ENCODE measurements around the gene CRHR2.

- TF ChIP-seq, protein P1, sequence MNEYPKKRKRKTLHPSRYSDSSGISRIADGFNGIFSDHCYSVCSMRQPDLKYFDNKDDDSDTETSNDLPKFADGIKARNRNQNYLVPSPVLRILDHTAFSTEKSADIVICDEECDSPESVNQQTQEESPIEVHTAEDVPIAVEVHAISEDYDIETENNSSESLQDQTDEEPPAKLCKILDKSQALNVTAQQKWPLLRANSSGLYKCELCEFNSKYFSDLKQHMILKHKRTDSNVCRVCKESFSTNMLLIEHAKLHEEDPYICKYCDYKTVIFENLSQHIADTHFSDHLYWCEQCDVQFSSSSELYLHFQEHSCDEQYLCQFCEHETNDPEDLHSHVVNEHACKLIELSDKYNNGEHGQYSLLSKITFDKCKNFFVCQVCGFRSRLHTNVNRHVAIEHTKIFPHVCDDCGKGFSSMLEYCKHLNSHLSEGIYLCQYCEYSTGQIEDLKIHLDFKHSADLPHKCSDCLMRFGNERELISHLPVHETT (tag by site-specific recombination; IDR thresholded peaks at IDR 0.05) = no peak
- TF ChIP-seq ZBTB26 (tag by site-specific recombination; optimal IDR thresholded peaks at IDR 0.05) = no peak
- TF ChIP-seq, protein P2, sequence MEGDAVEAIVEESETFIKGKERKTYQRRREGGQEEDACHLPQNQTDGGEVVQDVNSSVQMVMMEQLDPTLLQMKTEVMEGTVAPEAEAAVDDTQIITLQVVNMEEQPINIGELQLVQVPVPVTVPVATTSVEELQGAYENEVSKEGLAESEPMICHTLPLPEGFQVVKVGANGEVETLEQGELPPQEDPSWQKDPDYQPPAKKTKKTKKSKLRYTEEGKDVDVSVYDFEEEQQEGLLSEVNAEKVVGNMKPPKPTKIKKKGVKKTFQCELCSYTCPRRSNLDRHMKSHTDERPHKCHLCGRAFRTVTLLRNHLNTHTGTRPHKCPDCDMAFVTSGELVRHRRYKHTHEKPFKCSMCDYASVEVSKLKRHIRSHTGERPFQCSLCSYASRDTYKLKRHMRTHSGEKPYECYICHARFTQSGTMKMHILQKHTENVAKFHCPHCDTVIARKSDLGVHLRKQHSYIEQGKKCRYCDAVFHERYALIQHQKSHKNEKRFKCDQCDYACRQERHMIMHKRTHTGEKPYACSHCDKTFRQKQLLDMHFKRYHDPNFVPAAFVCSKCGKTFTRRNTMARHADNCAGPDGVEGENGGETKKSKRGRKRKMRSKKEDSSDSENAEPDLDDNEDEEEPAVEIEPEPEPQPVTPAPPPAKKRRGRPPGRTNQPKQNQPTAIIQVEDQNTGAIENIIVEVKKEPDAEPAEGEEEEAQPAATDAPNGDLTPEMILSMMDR (tag by site-specific recombination; IDR thresholded peaks at IDR 0.05) = no peak
- TF ChIP-seq ZBTB17 (tag by site-specific recombination; IDR thresholded peaks at IDR 0.05) = no peak
- no peak for TF ChIP-seq ZNF530 (tag by site-specific recombination; IDR thresholded peaks at IDR 0.05; ENCODE audit: low read depth)
- no peak for TF ChIP-seq ZNF529 (tag by site-specific recombination; IDR thresholded peaks at IDR 0.05; ENCODE audit: insufficient replicate concordance)
- no peak for TF ChIP-seq SP2 (tag by site-specific recombination; IDR thresholded peaks at IDR 0.05)
- no peak for TF ChIP-seq ZBTB21 (tag by site-specific recombination; IDR thresholded peaks at IDR 0.05)
- TF ChIP-seq ZNF23 (tag by site-specific recombination; IDR thresholded peaks at IDR 0.05; ENCODE audit: borderline replicate concordance) = no peak
Observed at GRCh38 chr7:30665449-30665848, 16.8 kb downstream of the CRHR2 start.

Data from HEK293 (cell line).